Right lung (tissue), 5 donors: ENCODE results near the gene KLC3. TPM values are rescaled to one million over a fixed set of nuclear protein-coding genes. Genes with fewer than 3 reads are reported as not detected.

Experiments
- DNase-seq, 2 donors: peaks; one replicate each; pipeline ENCODE4 v3.0.0-alpha.2; 2013
- polyA plus RNA-seq, 5 donors: library from polyadenylated mRNA; unstranded; fragments of 120-200 nt; gene quantifications; one replicate each; pipeline versions ENCODE4 v1.2.1 to v1.2.3, GENCODE V29; 2013; ENCODE audit warnings: inconsistent platforms in 1 of 5, low replicate concordance in 1 of 5; ENCODE audit not compliant: insufficient read length in 5 of 5, insufficient read depth in 1 of 5

Gene KLC3
- polyA plus RNA-seq, 5 donors: 0.34 to 1.2 (median 0.65) TPM

- no peak for DNase-seq
These were observed 8.0 kb downstream of the KLC3 start for GRCh38 chr19:45348367-45349125.

GRCh38 chr19:45349126-45349415 is 8.5 kb downstream of the KLC3 start:
- DNase-seq: no peak

GRCh38 chr19:45349430-45349941 is 8.9 kb downstream of the KLC3 start:
- DNase-seq: no peak

GRCh38 chr19:45350477-45351058 is 10.0 kb downstream of the KLC3 start:
- no peak for DNase-seq

GRCh38 chr19:45351401-45351952 is 10.9 kb downstream of the KLC3 start:
- DNase-seq: no peak

- DNase-seq: no peak
These were observed 11.5 kb downstream of the KLC3 start for GRCh38 chr19:45352062-45352461.

- DNase-seq: no peak
These were observed 11.9 kb downstream of the KLC3 start for GRCh38 chr19:45352471-45352870.

GRCh38 chr19:45352914-45353796 is 12.6 kb downstream of the KLC3 start:
- DNase-seq: no peak

- no peak for DNase-seq
These were observed 13.8 kb downstream of the KLC3 start for GRCh38 chr19:45354241-45354842.

GRCh38 chr19:45355402-45355801 is 14.9 kb downstream of the KLC3 start:
- DNase-seq: no peak

- DNase-seq: no peak
These were observed 15.4 kb downstream of the KLC3 start for GRCh38 chr19:45355910-45356309.

- no peak for DNase-seq
These were observed 16.4 kb downstream of the KLC3 start for GRCh38 chr19:45356760-45357444.

GRCh38 chr19:45357445-45357783 is 16.9 kb downstream of the KLC3 start:
- DNase-seq: no peak

- DNase-seq: no peak
These were observed 17.8 kb downstream of the KLC3 start for GRCh38 chr19:45358213-45358792.

GRCh38 chr19:45361608-45362007 is 21.1 kb downstream of the KLC3 start:
- DNase-seq: no peak

- DNase-seq: no peak
These were observed 21.7 kb downstream of the KLC3 start for GRCh38 chr19:45362291-45362690.

- DNase-seq: no peak
These were observed 23.4 kb downstream of the KLC3 start for GRCh38 chr19:45363861-45364459.

- no peak for DNase-seq
These were observed 24.1 kb downstream of the KLC3 start for GRCh38 chr19:45364696-45365095.

- DNase-seq: no peak
These were observed 27.6 kb downstream of the KLC3 start for GRCh38 chr19:45368127-45368526.

GRCh38 chr19:45368737-45369340 is 28.3 kb downstream of the KLC3 start:
- no peak for DNase-seq
